ENCODE data around the gene NASP. TPM values are rescaled to one million over a fixed set of nuclear protein-coding genes. Genes with fewer than 3 reads are reported as not detected.

NASP gene
- total RNA-seq, 1 donor from 2014 or later = 251 TPM

Other genes with a start within 250 kb of the NASP start
- 39.1 and 41.4 TPM in 2 replicates for gene TOE1, start 243.9 kb upstream of the NASP start, total RNA-seq
- 53.4 and 55.9 TPM in 2 replicates for gene MUTYH, start 243.6 kb upstream of the NASP start, total RNA-seq
- 1.4 and 1.6 TPM in 2 replicates for gene TESK2, start 92.9 kb upstream of the NASP start, total RNA-seq
- 3.5 and 4.5 TPM in 2 replicates for gene CCDC163, start 84.0 kb upstream of the NASP start, total RNA-seq
- gene MMACHC, start 83.7 kb upstream of the NASP start, total RNA-seq = 10.4 and 10.6 TPM in 2 replicates
- 635 and 655 TPM in 2 replicates for gene PRDX1, start 62.2 kb upstream of the NASP start, total RNA-seq
- gene AKR1A1, start 33.2 kb upstream of the NASP start, total RNA-seq = 192 and 194 TPM in 2 replicates
- gene CCDC17, start 40.0 kb downstream of the NASP start, total RNA-seq = 2.5 and 2.8 TPM in 2 replicates
- gene GPBP1L1, start 102.5 kb downstream of the NASP start, total RNA-seq = 99.3 and 109 TPM in 2 replicates
- 30.0 and 33.0 TPM in 2 replicates for gene TMEM69, start 104.1 kb downstream of the NASP start, total RNA-seq
- gene IPP, start 166.6 kb downstream of the NASP start, total RNA-seq = 12.3 and 13.9 TPM in 2 replicates
- 32.0 and 37.2 TPM in 2 replicates for gene MAST2, start 219.6 kb downstream of the NASP start, total RNA-seq

Measured in activated T-helper 1 cell treated with anti-CD3 and anti-CD28 coated beads, Interleukin-12 subunit alpha, Interleukin-12 subunit beta, Interleukin-2, Interleukin-4 antibody, amounts not matched to agents 30 ng/mL and 10 ng/mL and 1 ng/mL, durations not matched to agents 14 hours and 24 hours and 36 hours (primary cell).